Activated CD4-positive, alpha-beta T cell treated with anti-CD3 and anti-CD28 coated beads for 36 hours (primary cell): Measurements from ENCODE around the gene GRID1. TPM values are rescaled to one million over a fixed set of nuclear protein-coding genes. Genes with fewer than 3 reads are reported as not detected.

Source experiments
- ATAC-seq: fragments of 200-7000 bp; cut with Tn5 transposase; one replicate; pipeline ENCODE4 v1.10.0; 2021; ENCODE audit warnings: mild to moderate bottlenecking, moderate library complexity
- CTCF ChIA-PET: fragments of 350-600 bp; sonication (Branson Sonifier 250); formaldehyde crosslinking; loops from one replicate; lab custom pipeline; 2021; ENCODE audit warnings: antibody characterized with exemption; lab: Charles Lee
- POLR2A ChIA-PET: fragments of 350-600 bp; sonication (Branson Sonifier 250); formaldehyde crosslinking; loops from one replicate; lab custom pipeline; 2021; ENCODE audit warnings: antibody characterized with exemption, inconsistent platforms; lab: Charles Lee
- DNase-seq: peaks from one replicate; pipeline ENCODE4 v3.0.0-alpha.2; 2020
- H3K27ac Mint-ChIP-seq: one replicate; pipeline ENCODE4 v1.8.0; 2021; ENCODE audit warnings: mixed read lengths
- H3K27me3 Mint-ChIP-seq: one replicate; pipeline ENCODE4 v1.8.0; 2021; ENCODE audit warnings: mixed read lengths
- H3K36me3 Mint-ChIP-seq: one replicate; pipeline ENCODE4 v1.8.0; 2021; ENCODE audit warnings: low read depth, mixed read lengths
- H3K4me1 Mint-ChIP-seq: one replicate; pipeline ENCODE4 v1.8.0; 2021; ENCODE audit warnings: mixed read lengths
- H3K4me3 Mint-ChIP-seq: one replicate; pipeline ENCODE4 v1.8.0; 2021; ENCODE audit warnings: mild to moderate bottlenecking, moderate library complexity, mixed read lengths
- H3K9me3 Mint-ChIP-seq: one replicate; pipeline ENCODE4 v1.8.0; 2021; ENCODE audit warnings: low read depth, mixed read lengths
- intact Hi-C, 2 experiments: fragments of 100-400 bp; cut with DNase I in 1 of 2; cut with micrococcal nuclease in 1 of 2; formaldehyde crosslinking; loops; one replicate each; pipeline versions ENCODE4 v1.14.2 to v1.15.1; 2022 to 2024; cut with DNase I, micrococcal nuclease
- total RNA-seq, 2 experiments: library from RNA; stranded (reverse); gene quantifications; one replicate each; pipeline ENCODE4 v1.2.3, GENCODE V29; 2021

Gene GRID1
- not detected for total RNA-seq

DNA sequence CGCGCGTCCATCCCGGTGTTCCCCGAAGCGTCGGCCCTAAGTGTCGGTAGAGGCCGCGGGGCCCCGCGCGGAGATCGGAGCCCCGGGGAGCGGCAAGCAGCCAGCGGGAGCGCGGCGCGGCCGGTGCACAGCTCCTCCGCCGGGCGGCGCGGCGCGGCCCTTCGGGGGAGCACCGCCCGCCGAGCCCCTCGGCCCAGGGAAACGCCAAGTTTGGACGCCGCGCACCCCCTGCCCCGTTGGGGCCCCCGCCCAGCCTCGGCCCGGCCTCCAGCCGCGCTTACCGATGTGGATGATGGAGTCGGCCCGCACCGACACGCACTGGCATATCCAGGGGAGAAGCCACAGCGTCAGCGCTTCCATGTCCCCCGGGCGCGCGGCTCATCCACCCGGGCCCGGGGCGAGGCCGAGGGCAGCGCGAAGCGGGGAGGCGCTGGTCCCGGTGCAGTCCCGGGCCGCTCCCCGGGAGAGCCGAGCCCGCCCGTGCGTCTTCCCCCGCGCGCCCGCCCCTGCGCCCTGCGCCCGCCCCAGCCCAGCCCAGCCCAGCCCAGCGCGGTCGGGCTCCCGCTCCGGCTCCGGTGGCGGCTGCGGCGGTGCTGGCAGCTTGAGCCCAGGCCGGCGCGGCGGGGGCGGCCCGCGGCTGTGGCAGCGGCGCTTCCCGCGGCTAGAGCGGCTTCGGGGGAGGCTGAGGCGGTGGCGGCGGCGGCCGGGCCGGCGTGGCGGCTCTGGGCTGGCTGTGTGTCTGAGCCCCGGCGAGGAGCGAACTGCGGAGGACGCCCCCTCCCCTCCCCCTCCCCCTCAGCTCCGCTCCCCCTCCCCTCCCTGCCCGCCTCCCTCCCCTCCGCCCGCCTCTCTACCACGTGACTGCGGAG lies at the start of gene GRID1:
TSS of gene GRID1 (minus strand) at position 763 of the 869 bp plus-strand sequence.
- Mint-ChIP-seq H3K36me3 (no peaks in the 10 kb centered on the region), H3K4me3 (peak within 1 kb of the TSS; percentile 12), H3K4me1 (peaks cover 12% of the 10 kb centered on the region), H3K27ac (no peak within 1 kb of the TSS), H3K27me3 (peaks cover 61% of the 10 kb centered on the region), H3K9me3 (no peaks in the 10 kb centered on the region)
- ATAC-seq: peak; percentile 43
- ChIA-PET POLR2A (no interaction called here), CTCF (no interaction called here)
- intact Hi-C loops: no loop called here
- DNase-seq: peak; percentile 46

GRCh38 chr10:86415583-86415982 lies 49.0 kb upstream of the GRID1 start:
- ATAC-seq (no peak), DNase-seq (no peak)
- Mint-ChIP-seq H3K27ac (no peak overlapping the region), H3K4me1 (peaks cover 56% of the 10 kb centered on the region), H3K27me3 (no peaks in the 10 kb centered on the region), H3K4me3 (no peak overlapping the region), H3K36me3 (peaks cover 5% of the 10 kb centered on the region), H3K9me3 (peaks cover 5% of the 10 kb centered on the region)
- POLR2A ChIA-PET: no interaction called here
- intact Hi-C loops: no loop called here
- CTCF ChIA-PET: interaction anchor here (1.2 kb wide), 1 partner anchor 15 kb away, joined by 3 read pairs; no protein-coding TSS in a partner anchor

- H3K4me1 Mint-ChIP-seq: peaks cover 59% of the 10 kb centered on the region
- H3K9me3 Mint-ChIP-seq: peaks cover 7% of the 10 kb centered on the region
- ATAC-seq (no peak), DNase-seq (no peak)
- ChIA-PET CTCF (interaction anchor here (2.0 kb wide), 1 partner anchor 12 kb away, joined by 4 read pairs; no protein-coding TSS in a partner anchor), POLR2A (no interaction called here)
- H3K27me3 Mint-ChIP-seq: no peaks in the 10 kb centered on the region
- H3K36me3 Mint-ChIP-seq: peaks cover 6% of the 10 kb centered on the region
- no peak overlapping the region for H3K27ac Mint-ChIP-seq
- no peak overlapping the region for H3K4me3 Mint-ChIP-seq
- intact Hi-C loops: no loop called here
Observed at GRCh38 chr10:86415116-86415515, 48.5 kb upstream of the GRID1 start.

DNA sequence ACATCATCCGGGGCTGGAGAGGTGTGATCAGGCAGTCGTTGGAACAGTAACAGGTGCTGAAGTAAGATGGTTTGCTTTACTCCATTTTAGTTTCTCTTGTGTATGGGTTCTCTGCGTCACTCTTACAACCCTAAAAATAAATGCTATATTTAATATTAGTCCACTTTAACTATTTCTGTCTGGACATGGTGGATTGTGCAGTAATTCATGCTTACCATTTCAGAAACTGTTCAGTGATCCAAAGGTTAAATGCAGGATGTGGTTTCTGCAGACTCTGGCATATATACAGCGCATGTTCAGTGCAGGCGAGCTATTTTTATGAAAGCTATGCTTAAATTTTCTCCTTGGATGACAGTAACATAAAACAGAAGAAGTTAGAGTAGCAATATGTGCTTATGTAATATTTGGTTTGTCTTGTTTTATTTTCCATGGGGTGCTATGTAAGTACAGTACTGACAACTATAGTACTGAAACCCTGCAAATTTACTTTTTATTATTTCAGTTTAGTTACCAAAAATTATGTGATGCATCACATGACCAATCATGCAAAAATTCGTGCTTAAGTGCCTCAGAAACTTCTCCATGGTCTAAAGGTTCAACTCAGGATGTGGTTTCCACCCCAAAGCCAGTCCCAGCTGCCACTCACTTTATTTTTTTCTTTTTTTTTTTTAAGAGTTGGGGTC lies 46.6 kb upstream of the GRID1 start:
- Mint-ChIP-seq H3K4me3 (peak overlapping the region; percentile 54), H3K9me3 (peaks cover 7% of the 10 kb centered on the region), H3K27me3 (no peaks in the 10 kb centered on the region), H3K36me3 (peaks cover 8% of the 10 kb centered on the region), H3K4me1 (peaks cover 50% of the 10 kb centered on the region), H3K27ac (peak overlapping the region; percentile 93)
- ATAC-seq (peak; percentile 73), DNase-seq (peak; percentile 34)
- CTCF ChIA-PET: interaction anchor here (0.9 to 2.0 kb wide), 4 partner anchors 10 to 26 kb away, joined by 3 to 4 read pairs (median 4); no protein-coding TSS in a partner anchor
- intact Hi-C loops: no loop called here
- POLR2A ChIA-PET: interaction anchor here (0.8 to 1.2 kb wide), 2 partner anchors 11 to 13 kb away, joined by 5 to 6 read pairs; no protein-coding TSS in a partner anchor

- Mint-ChIP-seq H3K27ac (peak overlapping the region; percentile 93), H3K9me3 (peaks cover 7% of the 10 kb centered on the region), H3K4me3 (peak overlapping the region; percentile 54), H3K36me3 (peaks cover 8% of the 10 kb centered on the region), H3K4me1 (peaks cover 48% of the 10 kb centered on the region), H3K27me3 (no peaks in the 10 kb centered on the region)
- ChIA-PET POLR2A (interaction anchor here (0.7 to 1.8 kb wide), 4 partner anchors 11 to 171 kb away, joined by 5 to 7 read pairs (median 6); no protein-coding TSS in a partner anchor), CTCF (interaction anchor here (0.6 to 2.5 kb wide), 4 partner anchors 10 to 174 kb away, joined by 3 to 27 read pairs (median 6); no protein-coding TSS in a partner anchor)
- ATAC-seq: peak; percentile 18
- DNase-seq: no peak
- intact Hi-C loops: loop anchor here (1.0 kb wide), 2 partner anchors 11 to 12 kb away; no protein-coding TSS in a partner anchor
Observed at GRCh38 chr10:86411852-86412560, 45.4 kb upstream of the GRID1 start.

DNA sequence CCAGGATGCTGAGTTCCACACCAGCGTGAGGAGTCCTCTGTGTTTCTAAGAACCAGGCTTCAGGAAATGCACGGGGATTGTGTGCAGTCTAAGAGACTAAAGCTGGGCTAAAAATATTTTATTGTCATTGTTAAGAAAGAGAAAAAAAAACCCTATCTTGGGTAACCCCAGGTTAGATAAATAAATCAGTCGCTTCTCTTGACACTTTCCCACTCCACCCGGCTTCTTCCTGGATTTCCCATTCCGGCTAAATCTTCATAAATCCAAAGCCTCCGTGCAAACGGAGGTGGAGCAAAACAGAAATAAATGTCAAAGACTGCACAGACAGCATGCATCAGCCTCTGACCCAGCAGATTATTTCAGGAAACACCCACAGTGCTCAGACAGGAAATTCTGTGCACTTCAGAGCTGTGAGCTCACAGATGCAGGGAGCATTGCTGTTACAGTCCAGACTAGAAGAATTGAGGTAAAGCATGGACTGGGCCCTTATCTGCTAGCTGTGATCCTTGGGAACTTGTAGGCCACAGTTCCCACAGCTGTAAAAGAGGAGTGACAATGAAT lies 44.8 kb upstream of the GRID1 start:
- peak; percentile 79 for ATAC-seq
- Mint-ChIP-seq H3K36me3 (peaks cover 8% of the 10 kb centered on the region), H3K27me3 (no peaks in the 10 kb centered on the region), H3K9me3 (peaks cover 7% of the 10 kb centered on the region), H3K27ac (peak overlapping the region; percentile 93), H3K4me3 (peak overlapping the region; percentile 54), H3K4me1 (peaks cover 48% of the 10 kb centered on the region)
- CTCF ChIA-PET: interaction anchor here (0.6 to 2.5 kb wide), 6 partner anchors 9 to 341 kb away, joined by 3 to 27 read pairs (median 3); no protein-coding TSS in a partner anchor
- peak; percentile 63 for DNase-seq
- POLR2A ChIA-PET: interaction anchor here (0.5 to 1.8 kb wide), 4 partner anchors 10 to 494 kb away, joined by 3 to 7 read pairs (median 6); no protein-coding TSS in a partner anchor
- intact Hi-C loops: loop anchor here (1.0 kb wide), 2 partner anchors 10 to 11 kb away; no protein-coding TSS in a partner anchor

DNA sequence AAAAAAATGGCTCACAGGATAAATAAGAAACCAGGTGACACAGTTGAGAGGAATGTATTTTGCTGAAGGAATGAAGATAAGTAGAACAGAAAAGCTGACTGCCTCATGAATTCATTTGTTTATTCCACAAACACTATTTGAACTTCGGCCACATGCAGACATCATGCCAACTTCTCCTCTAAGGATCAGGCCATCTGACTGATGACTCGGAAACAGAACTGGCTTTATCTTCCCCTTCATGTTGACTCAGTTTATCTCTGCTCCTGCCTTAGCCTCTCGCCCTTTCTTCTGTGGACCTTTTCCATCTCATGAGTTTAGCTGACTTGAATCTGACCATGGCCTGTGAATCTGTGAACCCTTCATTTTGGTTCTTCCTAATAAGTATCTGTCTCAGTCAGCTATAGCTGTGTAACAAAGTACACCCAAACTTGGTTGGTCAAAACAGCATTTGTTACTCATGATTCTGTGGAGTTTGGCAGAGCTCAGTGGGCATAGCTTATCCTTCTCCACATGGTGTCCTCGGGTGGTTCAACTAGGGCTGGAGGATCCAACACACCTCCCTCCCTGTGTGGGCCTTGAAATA lies 44.0 kb upstream of the GRID1 start:
- Mint-ChIP-seq H3K27ac (peak overlapping the region; percentile 93), H3K36me3 (peaks cover 8% of the 10 kb centered on the region), H3K27me3 (no peaks in the 10 kb centered on the region), H3K9me3 (peaks cover 7% of the 10 kb centered on the region), H3K4me3 (no peak overlapping the region), H3K4me1 (peaks cover 44% of the 10 kb centered on the region)
- DNase-seq: no peak
- ATAC-seq: no peak
- intact Hi-C loops: loop anchor here (1.0 kb wide), 2 partner anchors 9 to 10 kb away; no protein-coding TSS in a partner anchor
- POLR2A ChIA-PET: interaction anchor here (0.8 to 1.8 kb wide), 2 partner anchors 9 to 11 kb away, joined by 6 read pairs; no protein-coding TSS in a partner anchor
- CTCF ChIA-PET: interaction anchor here (0.6 to 2.5 kb wide), 5 partner anchors 8 to 341 kb away, joined by 3 to 27 read pairs (median 3); no protein-coding TSS in a partner anchor

- no peak for ATAC-seq
Observed at GRCh38 chr10:86409183-86409582, 42.6 kb upstream of the GRID1 start.

DNA sequence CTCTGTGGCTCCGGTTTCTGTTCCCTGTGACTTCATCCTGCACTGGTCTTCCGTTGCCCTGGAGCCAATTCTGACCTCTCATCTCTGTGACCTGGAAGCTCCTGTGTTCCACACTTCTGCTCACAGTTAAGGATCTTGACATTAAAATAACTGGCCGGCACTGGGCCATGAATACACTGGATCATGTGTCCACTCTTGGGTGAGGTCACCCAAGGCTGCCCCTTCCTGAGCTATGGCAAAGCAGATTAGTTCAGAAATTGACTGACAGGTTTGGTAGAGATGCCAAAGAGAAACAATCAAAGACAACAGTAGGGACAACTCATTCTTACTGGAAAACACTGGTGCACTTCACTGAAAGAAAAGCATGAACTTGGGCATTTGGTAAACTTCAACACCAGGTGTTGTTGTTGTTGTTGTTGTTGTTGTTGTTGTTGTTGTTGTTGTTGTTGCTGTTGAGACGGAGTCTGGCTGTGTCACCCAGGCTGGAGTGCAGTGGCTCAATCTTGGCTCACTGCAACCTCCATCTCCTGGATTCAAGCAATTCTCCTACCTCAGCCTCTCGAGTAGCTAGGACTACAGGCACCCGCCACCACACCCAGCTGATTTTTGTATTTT lies 36.7 kb upstream of the GRID1 start:
- DNase-seq (no peak), ATAC-seq (no peak)
- Mint-ChIP-seq H3K36me3 (no peaks in the 10 kb centered on the region), H3K4me1 (peaks cover 21% of the 10 kb centered on the region), H3K9me3 (no peaks in the 10 kb centered on the region), H3K4me3 (no peak overlapping the region), H3K27ac (no peak overlapping the region), H3K27me3 (no peaks in the 10 kb centered on the region)
- ChIA-PET POLR2A (no interaction called here), CTCF (interaction anchor here (1.2 to 2.4 kb wide), 3 partner anchors 8 to 39 kb away, joined by 3 to 10 read pairs (median 4); no protein-coding TSS in a partner anchor)
- intact Hi-C loops: loop anchor here in 1 of 2 experiments (5.0 kb wide), 1 partner anchor 134 kb away; no protein-coding TSS in a partner anchor

More at GRCh38 chr10:86409183-86409582, 42.6 kb upstream of the GRID1 start:
- peaks cover 8% of the 10 kb centered on the region for H3K36me3 Mint-ChIP-seq
- ChIA-PET CTCF (interaction anchor here (0.8 kb wide), 1 partner anchor 9 kb away, joined by 3 read pairs; no protein-coding TSS in a partner anchor), POLR2A (no interaction called here)
- H3K9me3 Mint-ChIP-seq: peaks cover 7% of the 10 kb centered on the region
- no peak for DNase-seq
- H3K4me3 Mint-ChIP-seq: no peak overlapping the region
- H3K4me1 Mint-ChIP-seq: peaks cover 36% of the 10 kb centered on the region
- H3K27ac Mint-ChIP-seq: no peak overlapping the region
- intact Hi-C loops: no loop called here
- no peaks in the 10 kb centered on the region for H3K27me3 Mint-ChIP-seq
